Fibroblast of lung (primary cell): ENCODE data around the gene DIS3L2. TPM values are rescaled to one million over a fixed set of nuclear protein-coding genes. Genes with fewer than 3 reads are reported as not detected.

Experiments used
- DNase-seq, 2 donors: peaks; one replicate each; pipeline versions ENCODE4 v3.0.0 to v3.0.0-alpha.2; 2010; ENCODE audit warnings: low read depth in 2 of 2
- H2AFZ ChIP-seq: 2 replicates; pipeline ENCODE4 v1.5.1; 2012; ENCODE audit warnings: low read length, control low read depth, inconsistent platforms
- H3K27ac ChIP-seq: 2 replicates; pipeline ENCODE4 v1.5.1; 2011; ENCODE audit warnings: low read length, control low read depth; ENCODE audit not compliant: insufficient read depth
- H3K27me3 ChIP-seq: 2 replicates; pipeline ENCODE4 v1.5.1; 2011; ENCODE audit warnings: mild to moderate bottlenecking, low read length; ENCODE audit not compliant: control insufficient read depth, insufficient read depth
- H3K36me3 ChIP-seq: 2 replicates; pipeline ENCODE4 v1.5.1; 2011; ENCODE audit warnings: low read length; ENCODE audit not compliant: control insufficient read depth, insufficient read depth
- H3K4me1 ChIP-seq: 2 replicates; pipeline ENCODE4 v1.5.1; 2011; ENCODE audit warnings: low read length; ENCODE audit not compliant: control insufficient read depth, insufficient read depth; ENCODE audit errors: extremely low read depth
- H3K4me2 ChIP-seq: 2 replicates; pipeline ENCODE4 v1.5.1; 2011; ENCODE audit warnings: low read length, control low read depth; ENCODE audit not compliant: insufficient read depth; ENCODE audit errors: extremely low read depth
- H3K4me3 ChIP-seq, 4 experiments: fragments of 200-600 bp in 1 of 4; sonication (generic) in 1 of 4; replicated peaks in 1 of 4; 2 replicates each; pipeline ENCODE4 v1.5.1; 2011 to 2016; ENCODE audit warnings: low read length in 4 of 4, low read depth in 3 of 4, mild to moderate bottlenecking in 3 of 4, control low read depth in 2 of 4, inconsistent platforms in 1 of 4, mixed read lengths in 1 of 4; ENCODE audit not compliant: insufficient read depth in 1 of 4; ENCODE audit errors: control extremely low read depth in 1 of 4
- H3K79me2 ChIP-seq: 2 replicates; pipeline ENCODE4 v1.5.1; 2012; ENCODE audit warnings: mild to moderate bottlenecking, low read length, inconsistent platforms; ENCODE audit not compliant: control insufficient read depth, insufficient read depth
- H3K9ac ChIP-seq: 2 replicates; pipeline ENCODE4 v1.5.1; 2011; ENCODE audit warnings: mild to moderate bottlenecking, low read length, control low read depth; ENCODE audit not compliant: insufficient read depth
- H3K9me3 ChIP-seq: 2 replicates; pipeline ENCODE4 v1.5.1; 2012; ENCODE audit warnings: low read depth, low read length; ENCODE audit not compliant: control insufficient read depth, insufficient read depth
- H4K20me1 ChIP-seq: 2 replicates; pipeline ENCODE4 v1.5.1; 2011; ENCODE audit warnings: low read length; ENCODE audit not compliant: control insufficient read depth, insufficient read depth; ENCODE audit errors: extremely low read depth
- CTCF ChIP-seq, 2 donors: IDR thresholded peaks in 1 of 2; conservative IDR thresholded peaks in 1 of 2; 1 replicate in 1 of 2; 2 replicates in 1 of 2; pipeline ENCODE4 v1.5.1; 2011 to 2012; ENCODE audit warnings: low read length in 2 of 2, control low read depth in 1 of 2, inconsistent platforms in 1 of 2, low read depth in 1 of 2, mild to moderate bottlenecking in 1 of 2
- EZH2 ChIP-seq: IDR thresholded peaks from 2 replicates; pipeline ENCODE4 v1.5.1; 2012; ENCODE audit warnings: low read length, control low read depth, mild to moderate bottlenecking; ENCODE audit errors: missing control alignments
- polyA plus RNA-seq, 2 donors: library from polyadenylated mRNA; depleted of rRNA in 1 of 2; stranded (reverse) in 1 of 2; unstranded in 1 of 2; fragments of >200 nt; gene quantifications; 2 replicates each; pipeline ENCODE4 v1.2.1, GENCODE V29; 2011 to 2012; ENCODE audit warnings: missing spikeins in 1 of 2
- total RNA-seq: library from RNA; depleted of rRNA; stranded (reverse); fragments of >200 nt; gene quantifications from 2 replicates; pipeline ENCODE4 v1.2.1, GENCODE V29; 2014

Gene DIS3L2
- total and polyA plus RNA-seq, 2 donors (not counting 1 experiment from before 2014, with no cell fraction given), result 5.2 to 15.2 TPM

DNA sequence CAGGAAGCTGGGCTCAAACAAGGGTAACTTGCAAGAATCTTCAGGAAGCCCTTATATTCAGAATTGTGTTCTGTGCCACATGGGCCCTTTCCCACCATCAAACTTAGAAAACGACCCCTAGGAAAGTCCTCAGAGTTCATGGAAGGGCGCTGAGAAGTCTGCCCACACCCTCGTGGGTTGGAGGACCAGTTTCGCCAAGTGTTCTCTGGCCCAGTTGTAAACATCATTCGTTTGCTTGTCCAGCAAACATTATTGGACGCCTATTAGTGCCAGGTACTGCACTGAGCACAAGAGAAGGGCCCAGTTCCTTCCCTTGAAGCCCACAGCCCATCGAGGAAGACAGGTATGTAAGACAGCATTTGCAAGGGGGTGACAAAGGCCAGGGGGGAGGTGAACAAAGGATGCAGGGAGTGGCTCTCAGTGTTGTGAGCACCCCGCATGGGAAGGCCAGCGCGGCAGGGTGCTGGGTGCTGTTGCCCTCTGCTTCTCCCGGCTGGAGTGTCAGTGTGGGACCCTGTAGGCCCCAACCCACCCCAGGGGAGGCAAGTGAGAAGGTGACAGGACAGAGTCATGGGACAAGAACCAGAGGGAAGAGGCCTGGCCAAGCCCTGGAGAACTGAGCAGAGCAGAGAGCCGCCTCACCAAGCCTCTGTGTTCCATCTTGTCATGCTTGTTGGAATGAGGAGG is 356.8 kb downstream of the DIS3L2 start:
- no peak overlapping the region for H2AFZ ChIP-seq
- no peaks in the 10 kb centered on the region for H3K4me1 ChIP-seq
- no peak overlapping the region for H3K4me2 ChIP-seq
- H3K27ac ChIP-seq, result no peak overlapping the region
- no peaks in the 10 kb centered on the region for H3K79me2 ChIP-seq
- no peaks in the 10 kb centered on the region for H3K9me3 ChIP-seq
- H4K20me1 ChIP-seq, result no peaks in the 10 kb centered on the region
- TF ChIP-seq EZH2 (no peak), CTCF (conservative IDR thresholded peaks at IDR 0.05 in 1 of 2, IDR thresholded peaks at IDR 0.05 in 1 of 2; ENCODE audit: low read depth in 1 of 2, low read length in 2 of 2) (no peak)
- no peak overlapping the region for H3K4me3 ChIP-seq
- H3K27me3 ChIP-seq, result no peaks in the 10 kb centered on the region
- H3K9ac ChIP-seq, result no peak overlapping the region
- no peak for DNase-seq
- H3K36me3 ChIP-seq, result no peaks in the 10 kb centered on the region

DNA sequence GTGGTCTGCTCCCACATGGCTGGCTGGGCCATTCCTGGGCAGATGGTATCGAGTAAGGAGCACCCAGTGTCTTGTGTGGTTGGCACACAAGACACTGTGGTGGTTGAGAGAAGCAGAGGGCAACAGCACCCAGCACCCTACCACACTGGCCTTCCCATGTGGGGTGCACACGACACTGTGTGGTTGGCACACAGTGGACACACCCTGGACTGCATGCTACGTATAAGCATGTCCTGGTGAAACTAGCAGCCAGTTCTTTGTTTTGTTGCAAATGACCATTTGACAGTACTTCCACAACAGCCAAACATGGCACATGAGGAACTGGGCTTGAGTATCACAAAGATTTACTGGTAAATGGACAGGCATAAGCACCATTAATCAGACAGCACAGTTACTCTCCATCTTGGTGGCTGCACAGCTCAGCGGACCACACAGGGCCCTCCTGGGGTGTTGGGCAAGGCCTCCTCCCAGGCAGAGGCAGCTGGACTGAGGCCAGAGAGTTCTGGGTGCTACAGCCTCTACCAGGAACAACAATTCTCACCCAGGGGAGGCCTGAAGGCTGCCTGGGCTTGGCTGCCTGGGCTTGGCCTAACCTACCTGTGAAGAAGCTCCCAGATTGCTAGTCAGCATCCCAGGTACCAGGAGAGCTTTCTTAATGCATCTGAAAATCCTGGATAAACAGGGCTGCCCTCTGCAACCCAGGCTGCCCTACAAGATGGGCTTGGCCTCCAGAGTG is 357.7 kb downstream of the DIS3L2 start:
- DNase-seq, result no peak
- Histone ChIP-seq H3K27me3 (no peaks in the 10 kb centered on the region), H3K79me2 (no peaks in the 10 kb centered on the region)

More for the DNA sequence above, 357.7 kb downstream of the DIS3L2 start:
- H3K9ac ChIP-seq, result no peak overlapping the region
- no peak overlapping the region for H3K4me3 ChIP-seq
- no peaks in the 10 kb centered on the region for H3K36me3 ChIP-seq
- no peak overlapping the region for H2AFZ ChIP-seq
- H3K4me2 ChIP-seq, result no peak overlapping the region
- no peaks in the 10 kb centered on the region for H3K9me3 ChIP-seq
- H3K27ac ChIP-seq, result no peak overlapping the region
- H3K4me1 ChIP-seq, result no peaks in the 10 kb centered on the region
- TF ChIP-seq EZH2, result no peak
- TF ChIP-seq CTCF (conservative IDR thresholded peaks at IDR 0.05 in 1 of 2, IDR thresholded peaks at IDR 0.05 in 1 of 2; ENCODE audit: low read depth in 1 of 2, low read length in 2 of 2), result no peak
- H4K20me1 ChIP-seq, result no peaks in the 10 kb centered on the region
